Activated naive CD8-positive, alpha-beta T cell treated with anti-CD3 and anti-CD28 coated beads for 36 hours (primary cell): Measurements from ENCODE around the gene ACP2. TPM values are rescaled to one million over a fixed set of nuclear protein-coding genes. Genes with fewer than 3 reads are reported as not detected.
"Not testable (repeated sequence)": the region's sequence is repeated elsewhere in the genome, so short reads cannot be mapped to it uniquely, and the experiment has no call there.

ENCODE experiments used
- DNase-seq: peaks from one replicate; pipeline ENCODE4 v3.0.0; 2021
- H3K27ac Mint-ChIP-seq: one replicate; pipeline ENCODE4 v1.8.0; 2022; ENCODE audit warnings: mild to moderate bottlenecking, moderate library complexity, mixed read lengths
- H3K27me3 Mint-ChIP-seq: one replicate; pipeline ENCODE4 v1.8.0; 2022; ENCODE audit warnings: mild to moderate bottlenecking, mixed read lengths
- H3K36me3 Mint-ChIP-seq: one replicate; pipeline ENCODE4 v1.8.0; 2021; ENCODE audit warnings: mild to moderate bottlenecking, mixed read lengths
- H3K4me1 Mint-ChIP-seq: one replicate; pipeline ENCODE4 v1.8.0; 2021; ENCODE audit warnings: mixed read lengths
- H3K4me3 Mint-ChIP-seq: one replicate; pipeline ENCODE4 v1.8.0; 2022; ENCODE audit warnings: mild to moderate bottlenecking, moderate library complexity, mixed read lengths
- H3K9me3 Mint-ChIP-seq: one replicate; pipeline ENCODE4 v1.8.0; 2022; ENCODE audit warnings: mixed read lengths
- total RNA-seq, 2 experiments: library from RNA; stranded (reverse); gene quantifications; one replicate each; pipeline ENCODE4 v1.2.3, GENCODE V29; 2021

ACP2 gene
- total RNA-seq, 2 experiments from 2014 or later = 13.4 to 13.9 TPM

- DNase-seq = no peak
- Mint-ChIP-seq H3K27me3 (no peaks in the 10 kb centered on the region), H3K9me3 (no peaks in the 10 kb centered on the region), H3K36me3 (no peaks in the 10 kb centered on the region), H3K4me3 (no peak overlapping the region), H3K4me1 (no peaks in the 10 kb centered on the region), H3K27ac (no peak overlapping the region)
These were observed 40.0 kb downstream of the ACP2 start for GRCh38 chr11:47208628-47209027.

- H3K4me3 Mint-ChIP-seq, H3K27me3 Mint-ChIP-seq, H3K27ac Mint-ChIP-seq, H3K4me1 Mint-ChIP-seq, H3K9me3 Mint-ChIP-seq, H3K36me3 Mint-ChIP-seq, DNase-seq: not testable (repeated sequence)
These were observed 40.5 kb downstream of the ACP2 start for GRCh38 chr11:47208008-47208552.

DNA sequence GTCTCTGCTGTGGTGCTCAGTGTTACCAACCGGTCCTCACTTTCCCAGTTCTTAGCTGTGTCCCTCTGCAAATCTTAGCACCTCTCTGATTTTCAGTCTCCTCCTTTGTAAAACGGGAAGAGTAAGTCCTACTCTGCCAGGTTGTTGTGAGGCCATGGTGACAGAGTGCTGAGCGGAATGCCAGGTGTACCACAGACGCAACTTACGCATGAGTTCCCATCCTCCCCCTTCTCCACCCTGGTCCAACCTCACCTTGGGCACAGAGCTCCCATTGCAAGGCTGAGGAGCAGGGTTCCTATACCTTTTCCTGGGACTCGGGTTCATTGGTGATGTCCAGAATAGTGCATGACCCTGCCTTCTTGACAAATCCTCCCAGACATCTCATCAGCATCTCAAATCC, 41.2 kb downstream of the ACP2 start:
- no peak for DNase-seq
- Mint-ChIP-seq H3K9me3 (no peaks in the 10 kb centered on the region), H3K36me3 (no peaks in the 10 kb centered on the region), H3K27me3 (no peaks in the 10 kb centered on the region), H3K4me1 (no peaks in the 10 kb centered on the region), H3K4me3 (no peak overlapping the region), H3K27ac (no peak overlapping the region)

DNA sequence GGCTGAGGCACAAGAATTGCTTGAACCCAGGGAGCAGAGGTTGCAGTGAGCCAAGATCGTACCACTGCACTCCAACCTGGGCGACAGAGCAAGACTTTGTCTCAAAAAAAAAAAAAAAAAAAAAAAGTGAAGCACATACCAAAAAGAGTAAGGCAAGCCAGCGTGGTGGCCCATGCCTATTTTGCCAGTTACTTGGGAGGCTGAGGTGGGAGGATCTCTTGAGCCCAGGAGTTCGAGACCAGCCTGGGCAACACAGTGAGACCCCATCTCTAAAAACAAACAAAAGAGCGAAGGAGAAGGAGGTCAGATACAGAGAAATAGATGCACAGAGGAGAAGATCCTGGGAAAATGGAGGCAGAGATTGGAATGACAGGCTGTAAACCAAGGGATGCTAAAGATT, 42.0 kb downstream of the ACP2 start:
- not testable (repeated sequence) for H3K36me3 Mint-ChIP-seq, H3K4me3 Mint-ChIP-seq, H3K9me3 Mint-ChIP-seq

GRCh38 chr11:47204637-47204989, 44.0 kb downstream of the ACP2 start:
- DNase-seq = no peak
- H3K4me1 Mint-ChIP-seq = no peaks in the 10 kb centered on the region
- H3K27ac Mint-ChIP-seq = no peak overlapping the region
- H3K9me3 Mint-ChIP-seq = no peaks in the 10 kb centered on the region
- H3K4me3 Mint-ChIP-seq = no peak overlapping the region
- H3K36me3 Mint-ChIP-seq = no peaks in the 10 kb centered on the region
- no peaks in the 10 kb centered on the region for H3K27me3 Mint-ChIP-seq

More for the DNA sequence above, 42.0 kb downstream of the ACP2 start:
- not testable (repeated sequence) for H3K27ac Mint-ChIP-seq, H3K27me3 Mint-ChIP-seq, H3K4me1 Mint-ChIP-seq, DNase-seq

- no peaks in the 10 kb centered on the region for H3K9me3 Mint-ChIP-seq
- no peaks in the 10 kb centered on the region for H3K27me3 Mint-ChIP-seq
- no peaks in the 10 kb centered on the region for H3K36me3 Mint-ChIP-seq
- no peak overlapping the region for H3K4me3 Mint-ChIP-seq
- H3K4me1 Mint-ChIP-seq = no peaks in the 10 kb centered on the region
- no peak for DNase-seq
- H3K27ac Mint-ChIP-seq = no peak overlapping the region
These were observed 46.0 kb downstream of the ACP2 start for GRCh38 chr11:47202576-47202975.

GRCh38 chr11:47201015-47201414, 47.6 kb downstream of the ACP2 start:
- Mint-ChIP-seq H3K9me3 (no peaks in the 10 kb centered on the region), H3K4me3 (no peak overlapping the region), H3K27ac (no peak overlapping the region), H3K36me3 (no peaks in the 10 kb centered on the region), H3K4me1 (no peaks in the 10 kb centered on the region), H3K27me3 (no peaks in the 10 kb centered on the region)
- no peak for DNase-seq

DNA sequence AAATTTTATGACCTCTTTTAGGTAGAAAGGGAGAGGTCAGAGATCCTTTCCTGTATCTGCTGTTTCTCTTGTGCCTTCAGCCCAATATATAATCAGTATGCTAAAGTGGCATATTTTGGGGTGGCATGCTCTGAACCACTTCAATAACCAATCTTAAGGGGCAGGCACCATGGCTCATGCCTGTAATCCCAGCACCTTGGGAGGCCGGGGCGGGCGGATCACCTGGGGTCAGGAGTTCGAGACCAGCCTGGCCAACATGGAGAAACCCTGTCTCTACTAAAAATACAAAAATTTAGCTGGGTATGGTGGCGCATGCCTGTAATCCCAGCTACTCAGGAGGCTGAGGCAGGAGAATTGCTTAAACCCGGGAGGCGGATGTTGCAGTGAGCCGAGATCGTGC, 50.5 kb downstream of the ACP2 start:
- not testable (repeated sequence) for H3K4me3 Mint-ChIP-seq, H3K4me1 Mint-ChIP-seq, H3K36me3 Mint-ChIP-seq, H3K9me3 Mint-ChIP-seq, DNase-seq, H3K27me3 Mint-ChIP-seq, H3K27ac Mint-ChIP-seq

DNA sequence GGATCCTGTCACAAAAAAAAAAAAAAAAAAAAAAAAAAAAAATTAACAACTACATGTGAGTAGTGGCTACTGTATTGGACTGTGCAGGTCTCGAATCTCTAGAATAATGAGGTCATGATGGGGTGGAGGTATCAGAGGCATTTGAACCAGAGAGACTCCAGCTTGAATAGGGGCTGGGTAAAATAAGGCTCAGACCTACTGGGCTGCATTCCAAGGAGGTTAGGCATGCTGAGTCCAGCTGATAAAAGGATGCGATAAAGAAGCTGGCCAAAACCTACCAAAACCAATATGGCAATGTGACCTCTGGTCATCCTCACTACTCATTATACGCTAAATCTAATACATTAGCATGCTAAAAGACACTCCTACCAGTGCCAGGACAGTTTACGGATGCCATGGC, 56.5 kb downstream of the ACP2 start:
- Mint-ChIP-seq H3K27me3 (peaks cover 27% of the 10 kb centered on the region), H3K36me3 (no peaks in the 10 kb centered on the region), H3K4me1 (peaks cover 5% of the 10 kb centered on the region), H3K9me3 (no peaks in the 10 kb centered on the region), H3K27ac (no peak overlapping the region), H3K4me3 (no peak overlapping the region)
- DNase-seq = no peak

DNA sequence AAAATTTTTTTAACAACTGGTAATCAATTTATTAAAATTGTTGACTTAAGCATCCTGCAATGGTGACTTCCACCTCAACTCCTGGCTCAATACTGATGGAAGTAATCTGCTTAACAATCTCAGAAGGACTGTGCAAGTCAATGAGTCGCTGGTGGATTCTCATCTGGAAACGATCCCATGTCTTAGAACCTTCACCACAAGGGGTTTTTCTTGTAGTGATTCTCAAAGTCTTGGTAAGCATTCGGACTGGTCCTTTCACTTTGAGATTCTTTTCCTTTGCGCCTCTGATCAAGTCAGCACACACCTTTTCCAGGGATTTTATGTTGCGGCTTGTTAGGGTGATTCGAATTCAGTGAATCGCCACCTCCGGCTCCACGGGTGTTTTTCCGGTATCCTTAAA, 57.5 kb downstream of the ACP2 start:
- not testable (repeated sequence) for H3K4me1 Mint-ChIP-seq, H3K9me3 Mint-ChIP-seq, DNase-seq, H3K36me3 Mint-ChIP-seq, H3K4me3 Mint-ChIP-seq, H3K27ac Mint-ChIP-seq
- peaks cover 33% of the 10 kb centered on the region for H3K27me3 Mint-ChIP-seq

Other genes with a start within 250 kb of the ACP2 start
- gene ARFGAP2, start 71.9 kb downstream of the ACP2 start, total RNA-seq = 10 to 100 TPM; 87.6 to 92.6 TPM
- gene PACSIN3, start 62.4 kb downstream of the ACP2 start, total RNA-seq = 1 to 10 TPM; 6.8 to 7.0 TPM
- gene DDB2, start 33.8 kb downstream of the ACP2 start, total RNA-seq = 100 to 1,000 TPM; 111 to 112 TPM
- gene NR1H3, start 9.2 kb upstream of the ACP2 start, total RNA-seq = 1 to 10 TPM; 8.1 to 8.2 TPM
- gene MADD, start 21.3 kb upstream of the ACP2 start, total RNA-seq = 10 to 100 TPM; 50.9 to 51.2 TPM
- not detected for gene MYBPC3, start 103.9 kb upstream of the ACP2 start, total RNA-seq
- gene SPI1, start 129.7 kb upstream of the ACP2 start, total RNA-seq = under 1 TPM; 0.25 to 0.36 TPM
- 10 to 100 TPM; 10.9 to 11.4 TPM for gene SLC39A13, start 159.8 kb upstream of the ACP2 start, total RNA-seq
- gene PSMC3, start 177.6 kb upstream of the ACP2 start, total RNA-seq = 100 to 1,000 TPM; 168 to 176 TPM
- gene RAPSN, start 200.3 kb upstream of the ACP2 start, total RNA-seq = under 1 TPM in 1 of 2 experiments, not detected in 1; 0.19 TPM